A673 (cell line): ENCODE results near the gene CNNM2.

Source experiments
- EZH2 ChIP-seq: fragments of 200-600 bp; sonication (generic); IDR thresholded peaks from 2 replicates; pipeline ENCODE4 v1.6.1; 2017; ENCODE audit warnings: borderline replicate concordance, low read depth, mild to moderate bottlenecking, mixed read lengths, antibody characterized with exemption, low read length; ENCODE audit not compliant: poor library complexity, severe bottlenecking
- TF ChIP-seq, protein P1 (sequence below): fragments of 300-800, 200-600 bp; sonication (generic); conservative IDR thresholded peaks from 2 replicates; pipeline ENCODE4 v1.5.1; 2017; ENCODE audit warnings: low read depth, mild to moderate bottlenecking, antibody characterized with exemption, low read length, moderate library complexity, mixed read lengths

DNA sequence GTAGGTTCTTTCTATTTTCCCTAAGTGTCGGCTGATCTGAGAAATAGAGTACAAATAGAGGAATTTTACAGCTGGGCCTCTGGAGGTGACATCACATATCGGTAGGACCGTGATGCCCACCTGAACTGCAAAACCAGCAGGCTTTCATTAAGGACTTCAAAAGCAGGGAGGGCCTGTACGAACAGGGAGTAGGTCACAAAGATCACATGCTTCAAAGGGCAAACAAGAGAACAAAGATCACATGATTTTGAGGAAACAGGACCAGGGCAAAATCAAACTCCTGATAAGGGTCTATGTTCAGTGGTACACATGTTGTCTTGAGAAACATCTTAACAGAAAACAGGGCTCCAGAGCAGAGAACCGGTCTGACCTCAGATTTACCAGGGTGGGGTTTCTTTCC is 88.9 kb downstream of the CNNM2 start:
- TF ChIP-seq, protein P1, sequence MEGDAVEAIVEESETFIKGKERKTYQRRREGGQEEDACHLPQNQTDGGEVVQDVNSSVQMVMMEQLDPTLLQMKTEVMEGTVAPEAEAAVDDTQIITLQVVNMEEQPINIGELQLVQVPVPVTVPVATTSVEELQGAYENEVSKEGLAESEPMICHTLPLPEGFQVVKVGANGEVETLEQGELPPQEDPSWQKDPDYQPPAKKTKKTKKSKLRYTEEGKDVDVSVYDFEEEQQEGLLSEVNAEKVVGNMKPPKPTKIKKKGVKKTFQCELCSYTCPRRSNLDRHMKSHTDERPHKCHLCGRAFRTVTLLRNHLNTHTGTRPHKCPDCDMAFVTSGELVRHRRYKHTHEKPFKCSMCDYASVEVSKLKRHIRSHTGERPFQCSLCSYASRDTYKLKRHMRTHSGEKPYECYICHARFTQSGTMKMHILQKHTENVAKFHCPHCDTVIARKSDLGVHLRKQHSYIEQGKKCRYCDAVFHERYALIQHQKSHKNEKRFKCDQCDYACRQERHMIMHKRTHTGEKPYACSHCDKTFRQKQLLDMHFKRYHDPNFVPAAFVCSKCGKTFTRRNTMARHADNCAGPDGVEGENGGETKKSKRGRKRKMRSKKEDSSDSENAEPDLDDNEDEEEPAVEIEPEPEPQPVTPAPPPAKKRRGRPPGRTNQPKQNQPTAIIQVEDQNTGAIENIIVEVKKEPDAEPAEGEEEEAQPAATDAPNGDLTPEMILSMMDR = no peak
- TF ChIP-seq EZH2 = no peak
